GM18870 (cell line): Measurements from ENCODE around the gene HTRA1.

ENCODE experiments used
- ATAC-seq: cut with Tn5 transposase; IDR thresholded peaks from one replicate; pipeline ENCODE4 v1.9.1; 2021; ENCODE audit warnings: moderate library complexity; ENCODE audit not compliant: unreplicated experiment

Gene HTRA1

GRCh38 chr10:122514045-122514840 lies 52.9 kb downstream of the HTRA1 start:
- no peak for ATAC-seq

- no peak for ATAC-seq
Measured at GRCh38 chr10:122515022-122515424, 53.7 kb downstream of the HTRA1 start.

GRCh38 chr10:122515588-122516231 lies 54.4 kb downstream of the HTRA1 start:
- no peak for ATAC-seq

GRCh38 chr10:122516734-122517133 lies 55.4 kb downstream of the HTRA1 start:
- ATAC-seq, result no peak

GRCh38 chr10:122519144-122519543 lies 57.8 kb downstream of the HTRA1 start:
- ATAC-seq, result no peak

- ATAC-seq, result no peak
Measured at GRCh38 chr10:122519873-122520272, 58.5 kb downstream of the HTRA1 start.

GRCh38 chr10:122521011-122521410 lies 59.7 kb downstream of the HTRA1 start:
- no peak for ATAC-seq

- ATAC-seq, result no peak
Measured at GRCh38 chr10:122524811-122525210, 63.5 kb downstream of the HTRA1 start.

GRCh38 chr10:122525788-122526187 lies 64.4 kb downstream of the HTRA1 start:
- no peak for ATAC-seq

- no peak for ATAC-seq
Measured at GRCh38 chr10:122526892-122527291, 65.5 kb downstream of the HTRA1 start.

- no peak for ATAC-seq
Measured at GRCh38 chr10:122530177-122530576, 68.8 kb downstream of the HTRA1 start.

GRCh38 chr10:122531261-122531660 lies 69.9 kb downstream of the HTRA1 start:
- no peak for ATAC-seq

- ATAC-seq, result no peak
Measured at GRCh38 chr10:122531939-122532338, 70.6 kb downstream of the HTRA1 start.

GRCh38 chr10:122532601-122533296 lies 71.4 kb downstream of the HTRA1 start:
- ATAC-seq, result no peak

- ATAC-seq, result no peak
Measured at GRCh38 chr10:122537545-122537944, 76.2 kb downstream of the HTRA1 start.

- ATAC-seq, result no peak
Measured at GRCh38 chr10:122541541-122542002, 80.2 kb downstream of the HTRA1 start.

- ATAC-seq, result no peak
Measured at GRCh38 chr10:122543676-122544445, 82.5 kb downstream of the HTRA1 start.

GRCh38 chr10:122544493-122544892 lies 83.1 kb downstream of the HTRA1 start:
- no peak for ATAC-seq

- no peak for ATAC-seq
Measured at GRCh38 chr10:122546242-122546641, 84.9 kb downstream of the HTRA1 start.

- no peak for ATAC-seq
Measured at GRCh38 chr10:122548407-122549085, 87.2 kb downstream of the HTRA1 start.
